GM12892 (cell line): ENCODE data around the gene ANKRD39.

ENCODE experiments used
- POLR2A ChIP-seq: IDR thresholded peaks from 2 replicates; pipeline ENCODE4 v1.6.1; 2011; ENCODE audit warnings: low read depth, low read length, control low read depth
- POLR2AphosphoS5 ChIP-seq: IDR thresholded peaks from 2 replicates; pipeline ENCODE4 v1.6.1; 2011; ENCODE audit warnings: low read depth, low read length, control low read depth
- TAF1 ChIP-seq: IDR thresholded peaks from 2 replicates; pipeline ENCODE4 v1.6.1; 2011; ENCODE audit warnings: low read depth, mild to moderate bottlenecking, control low read depth, low read length, borderline replicate concordance

GRCh38 chr2:96859099-96859649 is 1.4 kb upstream of the ANKRD39 start:
- TF ChIP-seq POLR2A (no peak; the same call in 1 of the 2 replicates), POLR2AphosphoS5 (peak; percentile 65; the same call in 1 of the 2 replicates), TAF1 (no peak)
